DOHH2 (cell line): Measurements from ENCODE around the gene OLFM2.

Source experiments
- H3F3A ChIP-seq: fragments of 200-600 bp; sonication (generic), shearing (Covaris generic); 2 replicates; pipeline ENCODE4 v1.6.0; 2016; ENCODE audit warnings: antibody characterized with exemption, mild to moderate bottlenecking; ENCODE audit not compliant: control insufficient read depth, insufficient read depth
- H3K27ac ChIP-seq: fragments of 200-600 bp; sonication (generic); 2 replicates; pipeline ENCODE4 v1.5.1; 2014; ENCODE audit warnings: low read depth, mild to moderate bottlenecking, low read length, moderate library complexity
- H3K27me3 ChIP-seq: fragments of 200-600 bp; sonication (generic); 2 replicates; pipeline ENCODE4 v1.6.1; 2014; ENCODE audit warnings: mild to moderate bottlenecking, low read length, mixed read lengths; ENCODE audit not compliant: control insufficient read depth
- H3K36me3 ChIP-seq: fragments of 200-600 bp; sonication (generic); 2 replicates; pipeline ENCODE4 v1.6.1; 2014; ENCODE audit warnings: mild to moderate bottlenecking, low read length, moderate library complexity, mixed read lengths; ENCODE audit not compliant: control insufficient read depth
- H3K4me1 ChIP-seq: fragments of 200-600 bp; sonication (generic); 2 replicates; pipeline ENCODE4 v1.6.1; 2014; ENCODE audit warnings: mild to moderate bottlenecking, low read length, mixed read lengths; ENCODE audit not compliant: control insufficient read depth
- H3K4me2 ChIP-seq: fragments of 200-600 bp; sonication (generic); 2 replicates; pipeline ENCODE4 v1.6.0; 2014; ENCODE audit warnings: mild to moderate bottlenecking, low read length, moderate library complexity
- H3K4me3 ChIP-seq: fragments of 200-600 bp; sonication (generic); 2 replicates; pipeline ENCODE4 v1.5.1; 2014; ENCODE audit warnings: mild to moderate bottlenecking, low read length, mixed read lengths
- H3K79me2 ChIP-seq: fragments of 200-600 bp; sonication (generic); 2 replicates; pipeline ENCODE4 v1.6.1; 2014; ENCODE audit warnings: mild to moderate bottlenecking, low read length, mixed read lengths; ENCODE audit not compliant: control insufficient read depth
- H3K9me2 ChIP-seq: fragments of 200-600 bp; sonication (generic); replicated peaks from 2 replicates; pipeline ENCODE4 v1.6.1; 2014; ENCODE audit warnings: mild to moderate bottlenecking, low read length, mixed read lengths; ENCODE audit not compliant: control insufficient read depth
- H3K9me3 ChIP-seq: fragments of 200-600 bp; sonication (generic); 2 replicates; pipeline ENCODE4 v1.6.1; 2014; ENCODE audit warnings: antibody characterized with exemption, low read length, mixed read lengths; ENCODE audit not compliant: control insufficient read depth, insufficient read depth
- H4K20me1 ChIP-seq: fragments of 200-600 bp; sonication (generic); 2 replicates; pipeline ENCODE4 v1.6.0; 2014; ENCODE audit warnings: low read depth, mild to moderate bottlenecking, antibody characterized with exemption, low read length, moderate library complexity; ENCODE audit not compliant: control insufficient read depth, insufficient read depth
- CTCF ChIP-seq: fragments of 200-600 bp; sonication (generic); IDR thresholded peaks from one replicate; pipeline ENCODE4 v1.5.1; 2014; ENCODE audit warnings: antibody characterized with exemption, mild to moderate bottlenecking, low read depth, low read length; ENCODE audit not compliant: poor library complexity, severe bottlenecking
- EZH2phosphoT487 ChIP-seq: fragments of 200-600 bp; sonication (generic); IDR thresholded peaks from 2 replicates; pipeline ENCODE4 v1.6.1; 2017; ENCODE audit warnings: borderline replicate concordance, mild to moderate bottlenecking, antibody characterized with exemption, low read length, moderate library complexity, mixed read lengths

OLFM2 gene

DNA sequence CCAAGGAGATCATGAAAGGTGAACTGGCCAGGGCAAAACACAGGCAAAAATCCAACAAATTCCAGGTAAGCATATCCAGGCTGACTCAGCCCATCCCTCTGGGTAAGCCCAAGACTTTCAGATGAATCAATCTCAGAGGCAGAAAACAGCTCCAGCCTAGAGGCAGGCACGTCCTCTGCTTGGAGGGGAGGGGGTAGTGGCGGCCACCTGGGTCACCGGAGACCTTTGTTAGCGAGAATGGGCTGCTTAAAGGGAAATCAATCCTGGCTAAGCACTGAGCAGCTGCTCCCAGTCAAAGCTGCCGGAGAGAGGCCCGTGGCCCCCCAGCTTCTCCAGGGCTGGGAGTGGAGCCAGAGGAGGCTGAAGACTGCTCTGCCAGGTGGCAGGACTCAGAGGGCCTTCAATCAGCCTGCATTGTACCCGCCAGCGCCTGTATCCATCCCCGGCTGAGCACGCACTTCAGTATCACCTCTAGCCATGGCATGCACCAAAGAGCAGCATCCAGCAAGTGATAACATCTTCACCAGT is 53.0 kb downstream of the OLFM2 start:
- TF ChIP-seq EZH2phosphoT487: no peak
- no peak for TF ChIP-seq CTCF

DNA sequence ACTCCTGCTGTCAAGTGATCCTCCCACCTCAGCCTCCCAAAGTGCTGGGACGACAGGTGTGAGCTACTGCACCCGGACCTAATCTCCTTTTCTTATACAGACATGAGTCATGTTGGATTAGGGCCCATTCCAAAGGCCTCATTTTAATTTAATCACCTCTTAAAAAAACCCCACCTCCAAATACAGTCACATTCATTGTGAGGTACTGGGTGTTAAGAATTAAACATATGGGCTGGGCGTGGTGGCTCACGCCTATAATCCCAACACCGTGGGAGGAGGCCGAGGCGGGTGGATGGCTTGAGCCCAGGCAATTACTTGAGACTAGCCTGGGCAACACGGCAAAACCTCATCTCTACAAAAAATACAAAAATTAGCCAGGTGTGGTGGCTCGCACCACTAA is 54.6 kb downstream of the OLFM2 start:
- Histone ChIP-seq H3K36me3 (no peaks in the 10 kb centered on the region), H3K9me2 (no peaks in the 10 kb centered on the region), H3K9me3 (no peaks in the 10 kb centered on the region), H4K20me1 (no peaks in the 10 kb centered on the region), H3K27ac (no peak overlapping the region), H3K4me3 (no peak overlapping the region), H3K4me2 (no peak overlapping the region), H3K79me2 (no peaks in the 10 kb centered on the region), H3F3A (no peaks in the 10 kb centered on the region), H3K27me3 (no peaks in the 10 kb centered on the region), H3K4me1 (peaks cover 3% of the 10 kb centered on the region; the same call in 1 of the 2 replicates)
- no peak for TF ChIP-seq CTCF
- no peak for TF ChIP-seq EZH2phosphoT487

More for the DNA sequence above, 53.0 kb downstream of the OLFM2 start:
- Histone ChIP-seq H4K20me1 (no peaks in the 10 kb centered on the region), H3K9me3 (no peaks in the 10 kb centered on the region), H3K4me1 (peaks cover 3% of the 10 kb centered on the region; the same call in 1 of the 2 replicates), H3K4me2 (no peak overlapping the region), H3K79me2 (no peaks in the 10 kb centered on the region), H3F3A (no peaks in the 10 kb centered on the region), H3K4me3 (no peak overlapping the region), H3K27ac (no peak overlapping the region), H3K27me3 (no peaks in the 10 kb centered on the region), H3K36me3 (no peaks in the 10 kb centered on the region), H3K9me2 (no peaks in the 10 kb centered on the region)

- no peaks in the 10 kb centered on the region for H3K79me2 ChIP-seq
- H3K4me1 ChIP-seq: peaks cover 3% of the 10 kb centered on the region; the same call in 1 of the 2 replicates
- H3K4me2 ChIP-seq: peak overlapping the region; percentile 21; the same call in 1 of the 2 replicates
- no peaks in the 10 kb centered on the region for H3K36me3 ChIP-seq
- no peak overlapping the region for H3K4me3 ChIP-seq
- no peaks in the 10 kb centered on the region for H3K9me3 ChIP-seq
- H4K20me1 ChIP-seq: no peaks in the 10 kb centered on the region
- TF ChIP-seq EZH2phosphoT487 (no peak), CTCF (no peak)
- H3K9me2 ChIP-seq: no peaks in the 10 kb centered on the region
- no peak overlapping the region for H3K27ac ChIP-seq
- no peaks in the 10 kb centered on the region for H3K27me3 ChIP-seq
- no peaks in the 10 kb centered on the region for H3F3A ChIP-seq
These were observed 57.7 kb downstream of the OLFM2 start for GRCh38 chr19:9878511-9879196.
